ENCODE results near the gene DLD. TPM values are rescaled to one million over a fixed set of nuclear protein-coding genes. Genes with fewer than 3 reads are reported as not detected.

DLD gene
- total RNA-seq, 1 experiment from 2014 or later: 58.0 TPM

DNA sequence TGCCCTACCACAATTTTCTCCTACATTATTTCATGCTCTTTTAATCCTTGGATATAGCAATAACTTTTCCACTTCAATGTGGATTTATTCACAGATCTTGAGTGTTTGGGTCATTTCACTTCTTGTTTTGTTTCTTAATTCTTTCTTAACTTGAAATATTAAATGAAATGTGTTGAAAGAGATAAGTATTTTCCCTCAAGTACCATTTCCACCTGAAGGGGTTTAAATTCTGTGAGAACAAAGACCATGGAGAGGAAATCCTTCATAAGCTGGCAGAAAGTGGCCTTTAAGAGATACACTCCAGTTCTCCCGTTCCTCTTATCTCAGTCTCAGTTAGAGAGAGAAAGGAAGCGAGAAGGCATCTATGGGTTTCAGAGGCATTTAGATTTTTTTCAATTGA lies 14.1 kb upstream of the DLD start:
- Mint-ChIP-seq H3K27ac (ENCODE audit: unreplicated experiment) (no peak overlapping the region), H3K4me1 (ENCODE audit: low read depth, unreplicated experiment) (no peaks in the 10 kb centered on the region), H3K27me3 (ENCODE audit: unreplicated experiment) (peaks cover 34% of the 10 kb centered on the region), H3K36me3 (ENCODE audit: insufficient read depth, unreplicated experiment) (no peaks in the 10 kb centered on the region), H3K4me3 (ENCODE audit: low read depth, unreplicated experiment) (no peak overlapping the region), H3K9me3 (ENCODE audit: low read depth, unreplicated experiment) (no peaks in the 10 kb centered on the region)
- TF ChIP-seq, protein P1, sequence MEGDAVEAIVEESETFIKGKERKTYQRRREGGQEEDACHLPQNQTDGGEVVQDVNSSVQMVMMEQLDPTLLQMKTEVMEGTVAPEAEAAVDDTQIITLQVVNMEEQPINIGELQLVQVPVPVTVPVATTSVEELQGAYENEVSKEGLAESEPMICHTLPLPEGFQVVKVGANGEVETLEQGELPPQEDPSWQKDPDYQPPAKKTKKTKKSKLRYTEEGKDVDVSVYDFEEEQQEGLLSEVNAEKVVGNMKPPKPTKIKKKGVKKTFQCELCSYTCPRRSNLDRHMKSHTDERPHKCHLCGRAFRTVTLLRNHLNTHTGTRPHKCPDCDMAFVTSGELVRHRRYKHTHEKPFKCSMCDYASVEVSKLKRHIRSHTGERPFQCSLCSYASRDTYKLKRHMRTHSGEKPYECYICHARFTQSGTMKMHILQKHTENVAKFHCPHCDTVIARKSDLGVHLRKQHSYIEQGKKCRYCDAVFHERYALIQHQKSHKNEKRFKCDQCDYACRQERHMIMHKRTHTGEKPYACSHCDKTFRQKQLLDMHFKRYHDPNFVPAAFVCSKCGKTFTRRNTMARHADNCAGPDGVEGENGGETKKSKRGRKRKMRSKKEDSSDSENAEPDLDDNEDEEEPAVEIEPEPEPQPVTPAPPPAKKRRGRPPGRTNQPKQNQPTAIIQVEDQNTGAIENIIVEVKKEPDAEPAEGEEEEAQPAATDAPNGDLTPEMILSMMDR (IDR thresholded peaks at IDR 0.05; ENCODE audit: unreplicated experiment): no peak
- intact Hi-C loops (cut with micrococcal nuclease; ENCODE audit: unreplicated experiment): loop anchor here (5.0 to 10.0 kb wide), 2 partner anchors 415 to 672 kb away; no protein-coding TSS in a partner anchor
- no TSS peak for BruUV-seq (replicated peaks)
- no peak for DNase-seq
- CTCF ChIA-PET: no interaction called here

DNA sequence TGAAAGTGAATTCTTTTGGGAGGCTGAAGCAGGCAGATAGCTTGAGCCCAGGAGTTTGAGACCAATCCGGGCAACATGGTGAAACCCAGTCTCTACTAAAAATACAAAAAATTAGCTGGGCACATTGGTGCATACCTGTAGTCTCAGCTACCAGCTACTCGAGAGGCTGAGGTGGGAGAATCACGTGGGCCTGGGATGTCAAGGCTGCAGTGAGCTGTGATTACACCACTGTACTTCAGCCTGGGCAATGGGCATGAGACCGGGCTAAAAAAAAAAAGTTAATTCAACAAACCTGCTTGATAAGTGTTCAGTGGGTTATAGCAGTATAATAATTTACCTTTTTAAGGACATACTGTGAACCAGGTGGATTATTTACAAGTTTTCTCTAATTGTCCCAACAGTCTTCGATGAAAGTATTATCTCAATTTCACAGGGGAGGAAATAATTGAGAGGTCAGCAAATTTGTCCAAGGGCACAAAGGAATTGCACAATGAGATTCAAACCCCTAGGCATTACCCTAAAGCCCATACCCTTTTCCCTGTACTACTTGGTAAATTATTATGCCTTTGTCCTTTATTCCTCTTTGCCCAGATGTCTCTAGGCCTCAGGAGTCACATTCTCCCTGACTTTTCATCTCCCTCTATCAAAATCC lies 13.1 kb upstream of the DLD start:
- Mint-ChIP-seq H3K4me3 (ENCODE audit: low read depth, unreplicated experiment) (no peak overlapping the region), H3K27me3 (ENCODE audit: unreplicated experiment) (peaks cover 34% of the 10 kb centered on the region), H3K36me3 (ENCODE audit: insufficient read depth, unreplicated experiment) (no peaks in the 10 kb centered on the region), H3K9me3 (ENCODE audit: low read depth, unreplicated experiment) (no peaks in the 10 kb centered on the region), H3K27ac (ENCODE audit: unreplicated experiment) (no peak overlapping the region), H3K4me1 (ENCODE audit: low read depth, unreplicated experiment) (no peaks in the 10 kb centered on the region)
- CTCF ChIA-PET: no interaction called here
- intact Hi-C loops (cut with micrococcal nuclease; ENCODE audit: unreplicated experiment): loop anchor here (2.0 to 10.0 kb wide), 3 partner anchors 135 to 673 kb away; no protein-coding TSS in a partner anchor
- DNase-seq: no peak
- TF ChIP-seq, protein P1 (IDR thresholded peaks at IDR 0.05; ENCODE audit: unreplicated experiment): no peak
- BruUV-seq (replicated peaks): no TSS peak

DNA sequence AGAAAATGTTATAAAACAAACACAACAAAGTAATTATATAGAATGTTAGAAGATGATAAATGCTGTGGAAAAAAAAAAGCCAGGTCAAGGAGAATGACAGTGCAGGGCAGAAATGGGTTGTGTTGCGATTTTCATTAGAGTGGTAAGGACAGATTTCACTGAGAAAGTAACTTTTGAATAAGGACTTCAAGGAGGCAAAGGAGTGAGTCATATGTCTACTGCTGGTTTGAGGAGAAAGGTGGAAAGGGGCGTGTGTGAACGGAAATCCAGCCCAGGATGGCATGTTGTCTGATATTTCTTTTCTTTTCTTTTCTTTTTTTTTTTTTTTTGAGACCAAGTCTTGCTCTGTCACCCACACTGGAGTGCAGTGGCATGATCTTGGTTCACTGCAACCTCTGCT lies 12.3 kb upstream of the DLD start:
- Mint-ChIP-seq H3K9me3 (ENCODE audit: low read depth, unreplicated experiment) (no peaks in the 10 kb centered on the region), H3K27ac (ENCODE audit: unreplicated experiment) (no peak overlapping the region), H3K27me3 (ENCODE audit: unreplicated experiment) (peaks cover 33% of the 10 kb centered on the region), H3K4me1 (ENCODE audit: low read depth, unreplicated experiment) (no peaks in the 10 kb centered on the region), H3K4me3 (ENCODE audit: low read depth, unreplicated experiment) (no peak overlapping the region), H3K36me3 (ENCODE audit: insufficient read depth, unreplicated experiment) (no peaks in the 10 kb centered on the region)
- CTCF ChIA-PET: interaction anchor here (0.8 to 1.3 kb wide), 2 partner anchors 135 to 145 kb away, joined by 3 to 8 read pairs; partner anchors contain the start of gene CBLL1
- no peak for DNase-seq
- BruUV-seq (replicated peaks): no TSS peak
- intact Hi-C loops (cut with micrococcal nuclease; ENCODE audit: unreplicated experiment): loop anchor here (2.0 to 10.0 kb wide), 3 partner anchors 136 to 674 kb away; no protein-coding TSS in a partner anchor
- TF ChIP-seq, protein P1 (IDR thresholded peaks at IDR 0.05; ENCODE audit: unreplicated experiment): no peak

DNA sequence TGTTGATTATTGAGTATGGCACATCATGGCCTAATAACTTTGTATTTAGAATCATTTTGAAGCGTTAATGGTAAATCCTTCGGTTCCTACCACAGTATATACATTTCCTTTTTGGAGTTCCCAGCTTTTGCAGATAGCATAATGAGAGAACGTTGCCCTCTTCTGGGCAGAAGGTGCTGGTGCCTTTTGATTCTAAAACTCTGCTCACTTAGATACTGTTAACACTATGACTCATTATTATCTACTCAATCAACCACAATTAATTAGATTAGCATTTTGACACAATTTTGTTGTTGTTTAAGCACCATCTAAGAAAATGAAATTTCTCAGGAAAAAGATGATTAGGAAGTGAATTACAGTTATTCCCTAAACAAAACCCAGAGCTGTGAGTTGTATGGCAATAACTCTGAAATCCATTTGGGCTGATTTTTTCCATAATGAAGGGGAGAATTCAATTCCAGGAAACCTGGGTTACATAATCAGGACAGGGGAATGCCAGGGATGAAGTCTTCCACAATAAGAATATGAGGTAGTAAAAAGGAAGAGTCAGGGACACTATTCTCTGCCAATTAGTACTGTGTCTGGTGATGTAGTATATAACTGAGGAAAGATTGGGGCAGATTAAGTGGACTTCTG lies 11.5 kb upstream of the DLD start:
- Mint-ChIP-seq H3K36me3 (ENCODE audit: insufficient read depth, unreplicated experiment) (no peaks in the 10 kb centered on the region), H3K4me1 (ENCODE audit: low read depth, unreplicated experiment) (peaks cover 4% of the 10 kb centered on the region), H3K4me3 (ENCODE audit: low read depth, unreplicated experiment) (no peak overlapping the region), H3K27me3 (ENCODE audit: unreplicated experiment) (peaks cover 41% of the 10 kb centered on the region), H3K27ac (ENCODE audit: unreplicated experiment) (no peak overlapping the region), H3K9me3 (ENCODE audit: low read depth, unreplicated experiment) (no peaks in the 10 kb centered on the region)
- no TSS peak for BruUV-seq (replicated peaks)
- CTCF ChIA-PET: interaction anchor here (0.7 to 1.3 kb wide), 3 partner anchors 136 to 293 kb away, joined by 3 to 8 read pairs (median 3); partner anchors contain the start of gene CBLL1
- intact Hi-C loops (cut with micrococcal nuclease; ENCODE audit: unreplicated experiment): loop anchor here (2.0 to 10.0 kb wide), 3 partner anchors 137 to 675 kb away; no protein-coding TSS in a partner anchor
- TF ChIP-seq, protein P1 (IDR thresholded peaks at IDR 0.05; ENCODE audit: unreplicated experiment): peak; percentile 48
- DNase-seq: peak; percentile 20
